Panc1 (cell line): ENCODE measurements around the gene VPS51.

Experiments used
- CTCF ChIP-seq: fragments of 450-650 bp; IDR thresholded peaks from 2 replicates; pipeline ENCODE4 v1.5.1; 2017; ENCODE audit warnings: mild to moderate bottlenecking
- POLR2AphosphoS5 ChIP-seq: IDR thresholded peaks from 2 replicates; pipeline ENCODE4 v1.6.1; 2012; ENCODE audit warnings: mild to moderate bottlenecking, low read depth, low read length, moderate library complexity

DNA sequence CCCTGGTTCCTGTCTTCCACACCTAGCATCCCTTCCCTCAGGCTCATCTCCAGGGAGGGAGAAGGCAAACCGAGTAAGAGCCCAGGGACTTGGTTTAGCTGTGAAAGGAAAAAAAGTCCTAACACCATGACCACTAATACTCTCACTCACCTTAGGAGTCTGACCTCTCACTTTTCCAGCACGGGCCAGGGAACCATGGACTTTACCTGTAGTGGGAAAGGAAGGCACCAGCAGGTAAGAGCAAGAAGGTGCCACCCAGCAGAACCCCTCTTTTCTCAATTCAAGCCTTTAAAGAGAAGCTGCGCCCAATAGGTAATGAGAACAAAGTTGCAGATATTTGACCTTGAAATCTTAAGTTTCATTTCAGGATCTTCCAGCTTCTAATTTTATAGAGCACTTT, 24.8 kb downstream of the VPS51 start:
- TF ChIP-seq CTCF (no peak), POLR2AphosphoS5 (no peak)
